SU-DHL-6 (cell line): ENCODE data around the gene CXCL5.
"Not testable (repeated sequence)": the region's sequence is repeated elsewhere in the genome, so short reads cannot be mapped to it uniquely, and the experiment has no call there.

Experiments
- H2AFZ ChIP-seq: fragments of 200-600 bp; sonication (generic); 2 replicates; pipeline ENCODE4 v1.6.1; 2014; ENCODE audit warnings: low read depth, mild to moderate bottlenecking, moderate library complexity, mixed read lengths, antibody characterized with exemption, low read length; ENCODE audit not compliant: severe bottlenecking
- H3F3A ChIP-seq: fragments of 200-600 bp; shearing (Covaris generic); 2 replicates; pipeline ENCODE4 v1.6.0; 2016; ENCODE audit warnings: antibody characterized with exemption, mild to moderate bottlenecking; ENCODE audit not compliant: insufficient read depth
- H3K27ac ChIP-seq: fragments of 200-600 bp; sonication (generic); 2 replicates; pipeline ENCODE4 v1.5.1; 2016; ENCODE audit warnings: low read depth, mild to moderate bottlenecking, low read length, moderate library complexity, mixed read lengths
- H3K27me3 ChIP-seq: fragments of 200-600 bp; sonication (generic), shearing (Covaris generic); 2 replicates; pipeline ENCODE4 v1.6.0; 2014; ENCODE audit warnings: mild to moderate bottlenecking, low read length
- H3K36me3 ChIP-seq: fragments of 200-600 bp; sonication (generic); 2 replicates; pipeline ENCODE4 v1.6.1; 2014; ENCODE audit warnings: mild to moderate bottlenecking, low read length, mixed read lengths
- H3K4me2 ChIP-seq: fragments of 300-600, 200-600 bp; shearing (Covaris generic), sonication (generic); 2 replicates; pipeline ENCODE4 v1.6.0; 2014; ENCODE audit warnings: low read length, low read depth, mild to moderate bottlenecking; ENCODE audit not compliant: poor library complexity, severe bottlenecking
- H3K4me3 ChIP-seq: fragments of 200-600 bp; sonication (generic); 2 replicates; pipeline ENCODE4 v1.5.1; 2014; ENCODE audit warnings: antibody characterized with exemption, low read length, mild to moderate bottlenecking, mixed read lengths; ENCODE audit not compliant: insufficient read depth, poor library complexity, severe bottlenecking
- H3K79me2 ChIP-seq: fragments of 200-600 bp; sonication (generic); 2 replicates; pipeline ENCODE4 v1.6.1; 2014; ENCODE audit warnings: mild to moderate bottlenecking, low read length, moderate library complexity; ENCODE audit not compliant: insufficient read depth
- H3K9ac ChIP-seq: fragments of 200-600 bp; sonication (generic); 2 replicates; pipeline ENCODE4 v1.7.0; 2014; ENCODE audit warnings: mild to moderate bottlenecking, low read length
- H3K9me2 ChIP-seq: fragments of 200-600 bp; sonication (generic); replicated peaks from 2 replicates; pipeline ENCODE4 v1.6.1; 2014; ENCODE audit warnings: low read length; ENCODE audit not compliant: insufficient read depth
- H3K9me3 ChIP-seq: fragments of 200-600 bp; sonication (generic); 2 replicates; pipeline ENCODE4 v1.6.1; 2014; ENCODE audit warnings: low read length, mixed read lengths; ENCODE audit not compliant: insufficient read depth
- H4K20me1 ChIP-seq: fragments of 200-600 bp; sonication (generic); 2 replicates; pipeline ENCODE4 v1.6.1; 2014; ENCODE audit warnings: low read depth, mild to moderate bottlenecking, antibody characterized with exemption, low read length, moderate library complexity, mixed read lengths
- CTCF ChIP-seq: fragments of 200-600 bp; sonication (generic); IDR thresholded peaks from one replicate; pipeline ENCODE4 v1.5.1; 2017; ENCODE audit warnings: antibody characterized with exemption, mild to moderate bottlenecking, low read length, moderate library complexity; ENCODE audit not compliant: insufficient read depth, poor library complexity, severe bottlenecking
- EZH2phosphoT487 ChIP-seq: fragments of 200-600 bp; sonication (generic), shearing (Covaris generic); conservative IDR thresholded peaks from 2 replicates; pipeline ENCODE4 v1.6.1; 2018; ENCODE audit warnings: mild to moderate bottlenecking, antibody characterized with exemption, low read length, moderate library complexity, mixed read lengths

The CXCL5 gene

GRCh38 chr4:73984736-73985527 is 13.5 kb downstream of the CXCL5 start:
- Histone ChIP-seq H3K9ac (no peak overlapping the region), H3K79me2 (no peaks in the 10 kb centered on the region), H3K36me3 (no peaks in the 10 kb centered on the region), H3K4me2 (no peak overlapping the region), H3K9me3 (no peaks in the 10 kb centered on the region), H4K20me1 (no peaks in the 10 kb centered on the region), H3K4me3 (no peak overlapping the region), H3K27me3 (no peaks in the 10 kb centered on the region), H2AFZ (no peak overlapping the region), H3F3A (no peaks in the 10 kb centered on the region), H3K27ac (no peak overlapping the region), H3K9me2 (no peaks in the 10 kb centered on the region)
- TF ChIP-seq EZH2phosphoT487, result no peak
- TF ChIP-seq CTCF, result no peak

GRCh38 chr4:73981175-73981574 is 17.3 kb downstream of the CXCL5 start:
- H3F3A ChIP-seq, H4K20me1 ChIP-seq, H3K79me2 ChIP-seq, H2AFZ ChIP-seq, H3K27me3 ChIP-seq, H3K36me3 ChIP-seq, H3K9ac ChIP-seq, H3K9me3 ChIP-seq, H3K4me2 ChIP-seq, H3K27ac ChIP-seq, H3K4me3 ChIP-seq, H3K9me2 ChIP-seq: not testable (repeated sequence)

- H3K4me2 ChIP-seq, result no peak overlapping the region
- no peak overlapping the region for H3K27ac ChIP-seq
- no peak overlapping the region for H2AFZ ChIP-seq
- no peak overlapping the region for H3K9ac ChIP-seq
- no peaks in the 10 kb centered on the region for H3K9me2 ChIP-seq
- H4K20me1 ChIP-seq, result no peaks in the 10 kb centered on the region
- no peaks in the 10 kb centered on the region for H3F3A ChIP-seq
- H3K9me3 ChIP-seq, result no peaks in the 10 kb centered on the region
- no peaks in the 10 kb centered on the region for H3K79me2 ChIP-seq
- H3K36me3 ChIP-seq, result no peaks in the 10 kb centered on the region
- TF ChIP-seq CTCF, result no peak
- no peak for TF ChIP-seq EZH2phosphoT487
- no peak overlapping the region for H3K4me3 ChIP-seq
- no peaks in the 10 kb centered on the region for H3K27me3 ChIP-seq
Measured at GRCh38 chr4:73979407-73979957, 19.0 kb downstream of the CXCL5 start.

- no peak overlapping the region for H2AFZ ChIP-seq
Measured at GRCh38 chr4:73978886-73979285, 19.6 kb downstream of the CXCL5 start.

More at GRCh38 chr4:73978886-73979285, 19.6 kb downstream of the CXCL5 start:
- Histone ChIP-seq H3F3A (no peaks in the 10 kb centered on the region), H4K20me1 (no peaks in the 10 kb centered on the region), H3K9me2 (no peaks in the 10 kb centered on the region), H3K36me3 (no peaks in the 10 kb centered on the region), H3K4me2 (no peak overlapping the region), H3K4me3 (no peak overlapping the region), H3K27me3 (no peaks in the 10 kb centered on the region), H3K27ac (no peak overlapping the region), H3K79me2 (no peaks in the 10 kb centered on the region), H3K9ac (no peak overlapping the region), H3K9me3 (no peaks in the 10 kb centered on the region)
- no peak for TF ChIP-seq CTCF
- TF ChIP-seq EZH2phosphoT487, result no peak
